Measurements from ENCODE around the gene SPOP.
"Not testable (repeated sequence)": the region's sequence is repeated elsewhere in the genome, so short reads cannot be mapped to it uniquely, and the experiment has no call there.

The SPOP gene

DNA sequence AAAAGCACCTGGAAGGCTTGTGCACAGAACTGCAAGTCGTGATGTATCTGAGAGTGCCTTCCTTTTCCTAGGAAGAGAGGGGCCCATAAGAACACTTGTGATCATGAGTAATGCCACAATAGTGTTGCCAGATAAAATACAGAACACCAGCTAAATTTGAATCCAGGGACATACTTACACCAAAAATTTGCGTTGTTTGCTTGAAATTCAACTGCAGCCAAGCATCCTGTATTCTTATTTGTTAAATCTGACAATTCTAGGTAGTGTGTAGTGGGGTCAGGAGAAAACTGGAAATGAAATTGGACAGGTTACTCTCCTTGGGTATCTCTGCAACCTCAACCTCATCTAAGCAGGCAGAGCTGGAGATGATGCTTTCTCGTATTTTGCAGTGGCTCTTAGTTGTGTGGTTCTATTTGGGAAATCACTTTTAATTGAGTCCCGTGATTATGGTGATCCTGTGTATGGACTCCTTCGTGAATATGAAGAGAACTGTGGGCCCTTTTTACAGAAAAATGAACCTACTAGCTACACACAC is 17.9 kb upstream of the SPOP start:
- no peak for DNase-seq (ENCODE audit: low read depth)

DNA sequence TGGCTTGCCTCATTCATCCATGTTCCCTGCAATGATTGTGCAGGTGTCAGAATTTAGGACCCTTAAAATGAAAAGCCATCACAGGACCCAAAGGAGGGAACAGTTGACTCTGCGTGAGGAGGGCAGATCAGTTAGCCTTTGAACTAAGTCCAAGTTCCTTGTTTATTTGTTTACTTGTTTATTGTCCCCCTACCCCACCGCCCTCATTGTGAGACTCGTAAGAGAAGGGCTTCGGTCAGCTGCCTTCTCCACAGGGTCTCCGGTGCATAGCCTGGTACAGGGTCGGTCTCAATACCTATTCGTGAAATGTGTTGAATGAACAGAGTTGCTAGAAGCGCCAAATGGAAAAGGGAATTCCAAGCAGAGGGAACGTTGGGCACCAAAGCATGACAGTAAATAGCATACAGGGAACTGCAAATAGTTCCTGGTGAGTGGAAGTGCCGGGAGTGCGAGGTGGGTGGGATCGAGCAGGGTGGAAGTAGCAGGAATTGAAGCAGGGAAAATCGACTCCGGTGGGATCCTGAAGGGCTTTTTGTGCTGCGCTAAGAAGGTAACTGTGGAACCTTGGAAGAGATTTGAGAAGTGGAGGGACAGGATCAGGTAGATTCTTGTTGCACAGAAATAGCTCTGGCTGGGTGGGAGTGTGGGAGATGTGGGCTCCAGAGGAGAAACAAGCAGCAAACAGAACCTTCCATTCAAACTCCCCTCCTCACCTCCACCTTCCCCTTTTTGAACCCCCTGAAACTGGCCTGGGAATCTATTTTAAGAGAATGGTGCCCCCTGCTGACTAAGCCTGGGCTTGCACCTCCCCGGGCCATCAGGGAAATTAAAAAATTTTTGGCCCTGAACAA is 17.2 kb upstream of the SPOP start:
- peak; percentile 35 for DNase-seq (ENCODE audit: low read depth)

- DNase-seq (ENCODE audit: low read depth) = peak; percentile 38
These were observed 14.9 kb upstream of the SPOP start for GRCh38 chr17:49692751-49693150.

- peak; percentile 69 for DNase-seq (ENCODE audit: low read depth)
These were observed 13.8 kb upstream of the SPOP start for GRCh38 chr17:49691677-49692191.

DNA sequence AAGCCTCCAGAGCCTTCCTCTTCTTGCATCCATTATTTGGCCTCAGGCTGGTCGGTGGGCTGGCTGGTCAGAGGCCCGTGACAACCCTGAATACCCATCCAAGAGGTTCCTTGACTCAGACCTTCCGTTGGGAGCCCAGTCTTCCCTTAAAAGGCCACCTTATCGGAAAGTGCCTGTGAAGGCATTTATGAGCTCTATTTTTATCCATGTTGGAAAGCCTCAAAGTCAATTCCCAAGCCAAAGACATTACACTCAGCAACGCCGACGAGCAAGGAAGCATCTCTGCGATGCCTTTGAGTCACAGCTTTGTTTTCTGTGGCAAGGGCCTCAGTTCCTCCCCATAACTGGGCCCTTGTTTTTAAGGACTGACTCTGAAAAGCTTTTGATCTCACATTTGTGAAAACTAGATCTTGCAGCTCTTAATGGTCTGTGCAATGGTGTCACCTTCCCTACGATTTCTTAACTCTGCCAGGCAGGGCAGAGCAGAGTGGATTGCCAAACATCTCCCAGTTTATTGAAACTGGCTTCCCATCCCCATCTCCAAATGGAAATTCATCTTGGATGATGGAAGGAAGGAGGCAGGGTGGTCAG is 13.3 kb upstream of the SPOP start:
- DNase-seq (ENCODE audit: low read depth) = peak; percentile 99

DNA sequence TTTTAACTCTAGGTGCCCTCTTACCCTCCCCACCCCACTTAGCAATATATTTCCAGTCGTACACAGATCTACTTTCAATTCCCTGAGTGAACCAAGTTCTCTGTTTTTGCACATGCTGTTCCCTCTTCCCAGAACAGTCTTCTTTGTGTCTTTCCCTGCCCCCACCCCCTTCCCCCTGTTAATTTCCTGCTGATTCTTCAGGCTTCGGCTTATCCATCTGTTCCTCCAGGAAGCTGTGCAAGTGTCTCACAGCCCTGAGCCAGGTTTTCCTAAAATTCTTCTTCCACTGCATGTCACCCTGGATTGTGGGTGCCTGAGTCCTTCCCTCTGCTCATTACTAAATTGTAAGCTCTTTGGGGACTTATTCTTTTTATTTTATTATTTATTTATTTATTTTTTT is 12.4 kb upstream of the SPOP start:
- DNase-seq (ENCODE audit: low read depth) = peak; percentile 43

- DNase-seq (ENCODE audit: low read depth) = no peak
These were observed 11.0 kb upstream of the SPOP start for GRCh38 chr17:49688848-49689247.

- DNase-seq (ENCODE audit: low read depth) = peak; percentile 81
These were observed 10.1 kb upstream of the SPOP start for GRCh38 chr17:49687878-49688491.

DNA sequence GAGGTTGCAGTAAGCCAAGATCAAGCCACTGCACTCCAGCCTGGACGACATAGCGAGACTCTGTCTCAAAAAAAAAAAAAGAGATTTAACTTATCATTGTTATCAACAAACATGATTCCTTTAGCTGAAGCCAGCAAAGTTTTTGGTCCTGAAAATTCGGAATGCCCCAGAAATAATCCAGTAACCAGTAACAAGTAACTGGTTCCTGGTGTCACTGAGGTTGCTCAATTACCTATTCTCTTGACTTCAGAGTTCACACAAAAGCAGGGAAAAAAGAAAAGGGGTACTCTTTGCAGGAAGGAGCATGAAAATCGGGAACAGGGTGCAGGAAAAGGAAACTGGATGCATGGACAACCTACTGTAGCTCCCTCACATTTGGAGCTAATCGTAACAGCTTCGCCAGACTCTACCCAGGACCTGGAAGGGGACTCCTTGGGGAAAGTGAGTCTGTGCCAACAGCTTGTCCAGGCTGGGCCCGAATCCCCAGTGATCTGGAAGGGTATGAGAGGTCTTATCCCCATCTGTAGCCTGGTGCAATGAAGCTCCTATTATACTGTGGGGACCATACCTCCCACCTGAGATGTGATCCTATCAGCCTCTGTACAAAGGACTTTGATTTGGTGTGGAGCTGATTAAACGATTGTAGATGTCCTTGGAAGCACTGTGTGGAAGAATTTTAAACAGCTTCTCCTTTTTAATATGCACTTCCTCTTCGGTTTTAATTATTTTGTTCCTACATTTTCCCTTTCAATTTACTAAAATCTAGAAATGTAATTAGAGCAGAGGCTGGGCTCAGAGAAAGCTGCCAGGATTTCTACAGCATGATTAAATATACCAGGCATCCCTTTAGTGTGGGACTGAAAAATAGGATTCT is 3.4 kb upstream of the SPOP start:
- no peak for DNase-seq (ENCODE audit: low read depth)

DNA sequence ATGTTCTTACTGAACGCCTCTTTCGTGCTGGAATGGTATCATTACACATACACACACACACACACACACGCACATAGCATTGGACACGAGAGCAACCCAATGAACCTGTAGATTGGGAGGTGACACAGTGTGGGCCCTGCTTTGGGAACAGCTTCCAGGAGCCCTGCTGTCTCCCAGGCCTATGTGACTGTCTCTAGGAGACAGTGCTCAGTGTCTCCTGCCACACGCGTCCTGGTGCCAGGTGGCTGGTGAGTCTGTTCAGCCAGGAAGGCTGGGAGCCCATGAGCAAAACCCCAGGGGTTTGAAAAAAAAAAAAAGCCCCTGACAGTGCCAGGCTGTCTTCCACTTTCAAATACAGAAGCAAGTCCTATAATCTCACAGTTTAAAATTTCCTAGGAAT is 2.4 kb upstream of the SPOP start:
- DNase-seq (ENCODE audit: low read depth) = no peak

- peak; percentile 94 for DNase-seq (ENCODE audit: low read depth)
These were observed 564 bp downstream of the SPOP start for GRCh38 chr17:49677134-49677932.

- DNase-seq (ENCODE audit: low read depth) = peak; percentile 65
These were observed 1.5 kb downstream of the SPOP start for GRCh38 chr17:49676276-49676868.

DNA sequence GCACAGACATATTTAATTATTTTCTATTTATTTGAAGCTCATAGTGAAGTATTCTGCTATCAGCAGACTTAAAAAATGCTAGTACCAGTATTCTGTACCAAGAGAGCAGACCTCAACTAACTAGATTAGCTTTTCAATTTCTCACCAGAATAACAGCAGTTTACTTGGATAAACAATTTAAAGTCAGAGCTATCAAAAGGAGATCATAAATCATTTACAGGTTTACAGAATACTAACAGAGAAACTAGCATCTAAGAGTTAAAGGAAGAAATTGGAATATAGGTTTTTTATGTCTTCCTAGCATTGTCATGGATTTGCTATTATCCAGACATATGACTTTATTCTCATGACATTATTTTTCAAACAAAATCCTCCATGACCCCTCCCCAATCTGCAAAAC is 3.4 kb downstream of the SPOP start:
- DNase-seq (ENCODE audit: low read depth) = no peak

DNA sequence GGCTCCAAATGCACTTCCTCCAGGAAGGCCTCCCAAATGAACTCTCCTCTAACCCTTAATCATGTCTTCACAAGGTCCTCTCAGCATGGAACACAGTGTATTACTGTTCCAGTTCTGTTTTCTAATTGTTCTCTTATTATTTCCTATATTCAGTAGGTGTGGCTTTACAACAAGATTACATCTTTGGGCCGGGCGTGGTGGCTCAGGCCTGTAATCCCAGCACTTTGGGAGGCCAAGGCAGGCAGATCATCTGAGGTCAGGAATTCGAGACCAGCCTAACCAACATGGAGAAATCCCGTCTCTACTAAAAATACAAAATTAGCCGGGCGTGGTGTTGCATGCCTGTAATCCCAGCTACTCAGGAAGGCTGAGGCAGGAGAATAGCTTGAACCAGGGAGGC is 4.2 kb downstream of the SPOP start:
- not testable (repeated sequence) for DNase-seq (ENCODE audit: low read depth)

GRCh38 chr17:49670641-49671040 is 7.3 kb downstream of the SPOP start:
- peak; percentile 53 for DNase-seq (ENCODE audit: low read depth)

DNA sequence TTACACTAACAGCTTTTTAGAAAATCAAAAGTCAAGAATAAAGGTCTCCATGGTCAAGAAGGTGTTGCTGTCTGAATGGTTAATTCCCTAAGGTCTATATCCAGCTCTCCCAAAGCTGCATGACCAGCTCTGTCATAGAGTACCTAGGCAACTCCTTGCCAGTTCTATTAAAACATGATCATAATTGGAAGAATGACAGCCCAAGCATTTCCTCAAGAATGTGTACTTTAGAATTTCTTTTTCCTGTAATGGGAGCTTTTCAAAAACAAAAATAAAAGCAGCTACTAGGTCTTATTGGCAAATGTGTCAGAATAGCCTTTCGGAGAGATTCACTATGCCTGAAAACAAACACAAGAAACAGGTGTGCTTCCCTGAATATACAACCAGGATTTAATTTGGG is 7.9 kb downstream of the SPOP start:
- DNase-seq (ENCODE audit: low read depth) = no peak

- no peak for DNase-seq (ENCODE audit: low read depth)
These were observed 10.0 kb downstream of the SPOP start for GRCh38 chr17:49667854-49668253.

GRCh38 chr17:49664706-49665211 is 13.1 kb downstream of the SPOP start:
- DNase-seq (ENCODE audit: low read depth) = no peak

- DNase-seq (ENCODE audit: low read depth) = no peak
These were observed 18.1 kb downstream of the SPOP start for GRCh38 chr17:49659661-49660382.

GRCh38 chr17:49656247-49656646 is 21.6 kb downstream of the SPOP start:
- DNase-seq (ENCODE audit: low read depth) = no peak

Measured in EH (cell line).